Measurements from ENCODE around the gene MOGAT1. TPM values are rescaled to one million over a fixed set of nuclear protein-coding genes. Genes with fewer than 3 reads are reported as not detected.

The MOGAT1 gene
- total and polyA plus RNA-seq, 9 of the 15 experiments (the other 6 are each of a cell fraction or from before 2014, with no cell fraction given) = not detected

DNA sequence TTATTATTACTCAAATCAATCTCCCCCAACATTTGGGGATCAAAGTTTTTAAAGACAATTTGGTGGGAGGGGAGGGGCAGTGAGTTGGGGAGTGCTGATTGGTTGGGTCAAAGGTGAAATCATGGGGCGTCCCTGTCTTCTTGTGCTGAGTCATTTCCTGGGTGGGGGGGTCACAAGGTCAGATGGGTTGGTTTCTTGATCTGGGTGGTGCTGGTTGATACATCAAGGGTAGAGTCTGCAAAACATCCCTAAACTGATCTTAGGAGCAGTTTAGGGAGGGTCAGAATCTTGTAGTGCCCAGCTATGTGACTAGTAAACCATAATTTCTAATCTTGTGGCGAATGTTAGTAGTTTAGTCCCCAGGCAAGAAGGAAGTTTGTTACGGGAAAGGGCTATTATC, 67.4 kb downstream of the MOGAT1 start:
- Histone ChIP-seq H3K9me1 (ENCODE audit: control insufficient read depth, insufficient read depth, low read length) (no peaks in the 10 kb centered on the region), H3K27me3 (ENCODE audit: control insufficient read depth in 2 of 2, insufficient read depth in 2 of 2, low read length in 2 of 2) (no peaks in the 10 kb centered on the region), H3K4me1 (replicated peaks in 1 of 2; ENCODE audit: control insufficient read depth in 2 of 2, insufficient read depth in 2 of 2, low read length in 2 of 2) (peaks cover 0 to 7% of the 10 kb centered on the region in 2 experiments; a peak in 2 of 5 replicates), H3K9ac (ENCODE audit: insufficient read depth in 1 of 2, low read depth in 2 of 2, low read length in 2 of 2) (no peak overlapping the region), H3K27ac (ENCODE audit: extremely low read depth, low read depth, low read length) (peak overlapping the region; percentile 73), H4K20me1 (replicated peaks; ENCODE audit: control insufficient read depth, insufficient read depth, low read length) (no peaks in the 10 kb centered on the region), H3K9me3 (replicated peaks; ENCODE audit: control insufficient read depth, insufficient read depth, low read depth, low read length) (no peaks in the 10 kb centered on the region; the same call in 1 of the 2 replicates), H3K79me2 (ENCODE audit: control insufficient read depth, insufficient read depth, low read length) (no peaks in the 10 kb centered on the region), H3K4me2 (ENCODE audit: insufficient read depth, low read length) (no peak overlapping the region), H3K4me3 (no peak overlapping the region), H2AFZ (ENCODE audit: low read depth, low read length) (peak overlapping the region; percentile 79), H3K36me3 (ENCODE audit: control insufficient read depth, insufficient read depth, low read length) (no peaks in the 10 kb centered on the region)
- in situ Hi-C loops (cut with MboI) (no loop called here), intact Hi-C loops (cut with micrococcal nuclease) (no loop called here)
- ChIA-PET POLR2A (interaction anchor here (0.7 kb wide), 1 partner anchor 418 kb away, joined by 3 read pairs; no protein-coding TSS in a partner anchor), CTCF (ENCODE audit: low intra/inter-chr PET ratio) (no interaction called here)
- FAIRE-seq (peak; percentile 85), ATAC-seq (peak; percentile 86), DNase-seq (ENCODE audit: extremely low read depth in 1 of 4, low spot score in 3 of 4) (peak; percentile 24 to 76 (median 43))
- no TSS peak for BruUV-seq (replicated peaks)
- WGBS (ENCODE audit: insufficient coverage, low coverage, missing lambda C conversion rate) = 25% methylated on average over 3 of the region's 3 CpGs
- TF ChIP-seq, protein P1, sequence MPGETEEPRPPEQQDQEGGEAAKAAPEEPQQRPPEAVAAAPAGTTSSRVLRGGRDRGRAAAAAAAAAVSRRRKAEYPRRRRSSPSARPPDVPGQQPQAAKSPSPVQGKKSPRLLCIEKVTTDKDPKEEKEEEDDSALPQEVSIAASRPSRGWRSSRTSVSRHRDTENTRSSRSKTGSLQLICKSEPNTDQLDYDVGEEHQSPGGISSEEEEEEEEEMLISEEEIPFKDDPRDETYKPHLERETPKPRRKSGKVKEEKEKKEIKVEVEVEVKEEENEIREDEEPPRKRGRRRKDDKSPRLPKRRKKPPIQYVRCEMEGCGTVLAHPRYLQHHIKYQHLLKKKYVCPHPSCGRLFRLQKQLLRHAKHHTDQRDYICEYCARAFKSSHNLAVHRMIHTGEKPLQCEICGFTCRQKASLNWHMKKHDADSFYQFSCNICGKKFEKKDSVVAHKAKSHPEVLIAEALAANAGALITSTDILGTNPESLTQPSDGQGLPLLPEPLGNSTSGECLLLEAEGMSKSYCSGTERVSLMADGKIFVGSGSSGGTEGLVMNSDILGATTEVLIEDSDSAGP (CRISPR knock-in tag; IDR thresholded peaks at IDR 0.05) = no peak
- no peak for TF ChIP-seq ETS2 (tag; IDR thresholded peaks at IDR 0.05; ENCODE audit: borderline replicate concordance, poor library complexity, severe bottlenecking)
- TF ChIP-seq E2F3 (CRISPR knock-in tag; IDR thresholded peaks at IDR 0.05) = no peak
- TF ChIP-seq, protein P2, sequence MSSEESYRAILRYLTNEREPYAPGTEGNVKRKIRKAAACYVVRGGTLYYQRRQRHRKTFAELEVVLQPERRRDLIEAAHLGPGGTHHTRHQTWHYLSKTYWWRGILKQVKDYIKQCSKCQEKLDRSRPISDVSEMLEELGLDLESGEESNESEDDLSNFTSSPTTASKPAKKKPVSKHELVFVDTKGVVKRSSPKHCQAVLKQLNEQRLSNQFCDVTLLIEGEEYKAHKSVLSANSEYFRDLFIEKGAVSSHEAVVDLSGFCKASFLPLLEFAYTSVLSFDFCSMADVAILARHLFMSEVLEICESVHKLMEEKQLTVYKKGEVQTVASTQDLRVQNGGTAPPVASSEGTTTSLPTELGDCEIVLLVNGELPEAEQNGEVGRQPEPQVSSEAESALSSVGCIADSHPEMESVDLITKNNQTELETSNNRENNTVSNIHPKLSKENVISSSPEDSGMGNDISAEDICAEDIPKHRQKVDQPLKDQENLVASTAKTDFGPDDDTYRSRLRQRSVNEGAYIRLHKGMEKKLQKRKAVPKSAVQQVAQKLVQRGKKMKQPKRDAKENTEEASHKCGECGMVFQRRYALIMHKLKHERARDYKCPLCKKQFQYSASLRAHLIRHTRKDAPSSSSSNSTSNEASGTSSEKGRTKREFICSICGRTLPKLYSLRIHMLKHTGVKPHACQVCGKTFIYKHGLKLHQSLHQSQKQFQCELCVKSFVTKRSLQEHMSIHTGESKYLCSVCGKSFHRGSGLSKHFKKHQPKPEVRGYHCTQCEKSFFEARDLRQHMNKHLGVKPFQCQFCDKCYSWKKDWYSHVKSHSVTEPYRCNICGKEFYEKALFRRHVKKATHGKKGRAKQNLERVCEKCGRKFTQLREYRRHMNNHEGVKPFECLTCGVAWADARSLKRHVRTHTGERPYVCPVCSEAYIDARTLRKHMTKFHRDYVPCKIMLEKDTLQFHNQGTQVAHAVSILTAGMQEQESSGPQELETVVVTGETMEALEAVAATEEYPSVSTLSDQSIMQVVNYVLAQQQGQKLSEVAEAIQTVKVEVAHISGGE (CRISPR knock-in tag; IDR thresholded peaks at IDR 0.05) = no peak
- TF ChIP-seq, protein P3, sequence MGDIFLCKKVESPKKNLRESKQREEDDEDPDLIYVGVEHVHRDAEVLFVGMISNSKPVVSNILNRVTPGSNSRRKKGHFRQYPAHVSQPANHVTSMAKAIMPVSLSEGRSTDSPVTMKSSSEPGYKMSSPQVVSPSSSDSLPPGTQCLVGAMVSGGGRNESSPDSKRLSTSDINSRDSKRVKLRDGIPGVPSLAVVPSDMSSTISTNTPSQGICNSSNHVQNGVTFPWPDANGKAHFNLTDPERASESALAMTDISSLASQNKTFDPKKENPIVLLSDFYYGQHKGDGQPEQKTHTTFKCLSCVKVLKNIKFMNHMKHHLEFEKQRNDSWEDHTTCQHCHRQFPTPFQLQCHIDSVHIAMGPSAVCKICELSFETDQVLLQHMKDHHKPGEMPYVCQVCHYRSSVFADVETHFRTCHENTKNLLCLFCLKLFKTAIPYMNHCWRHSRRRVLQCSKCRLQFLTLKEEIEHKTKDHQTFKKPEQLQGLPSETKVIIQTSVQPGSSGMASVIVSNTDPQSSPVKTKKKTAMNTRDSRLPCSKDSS (IDR thresholded peaks at IDR 0.05; ENCODE audit: low read depth, partially characterized antibody) = no peak
- no peak for TF ChIP-seq ZNF766 (CRISPR knock-in tag; conservative IDR thresholded peaks at IDR 0.05)
- TF ChIP-seq, protein P4, sequence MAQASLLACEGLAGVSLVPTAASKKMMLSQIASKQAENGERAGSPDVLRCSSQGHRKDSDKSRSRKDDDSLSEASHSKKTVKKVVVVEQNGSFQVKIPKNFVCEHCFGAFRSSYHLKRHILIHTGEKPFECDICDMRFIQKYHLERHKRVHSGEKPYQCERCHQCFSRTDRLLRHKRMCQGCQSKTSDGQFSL (CRISPR knock-in tag; IDR thresholded peaks at IDR 0.05) = no peak
- TF ChIP-seq, protein P4 (tag; IDR thresholded peaks at IDR 0.05) = peak in 1 of 2 experiments; percentile 43; a peak in 1 of 4 replicates
- no peak for TF ChIP-seq NR2C2 (CRISPR knock-in tag; IDR thresholded peaks at IDR 0.05)
- peak; percentile 84 for TF ChIP-seq NR2C2 (tag; IDR thresholded peaks at IDR 0.05)
- TF ChIP-seq NR2C1 (IDR thresholded peaks at IDR 0.05) = peak; percentile 94
- TF ChIP-seq NR2C1 (tag; IDR thresholded peaks at IDR 0.05) = peak; percentile 92
- no peak for TF ChIP-seq HDAC2 (IDR thresholded peaks at IDR 0.05)
- TF ChIP-seq IFI16 (CRISPR knock-in tag; IDR thresholded peaks at IDR 0.05) = no peak
- peak; percentile 74 for TF ChIP-seq C11orf30 (IDR thresholded peaks at IDR 0.05; ENCODE audit: low read depth)
- no peak for TF ChIP-seq KLF1 (tag; IDR thresholded peaks at IDR 0.05)
